Common myeloid progenitor, CD34-positive (primary cell): ENCODE results near the gene KANSL3.
A peak's percentile ranks its signal among the peaks of the same experiment; 100 is the strongest.

Source experiments
- CTCF ChIA-PET: fragments of 350-600 bp; sonication (Branson Sonifier 250); formaldehyde crosslinking; loops from one replicate; lab custom pipeline; 2021; ENCODE audit warnings: antibody characterized with exemption; lab: Charles Lee
- POLR2A ChIA-PET: fragments of 350-600 bp; sonication (Branson Sonifier 250); formaldehyde crosslinking; loops from one replicate; lab custom pipeline; 2021; ENCODE audit warnings: antibody characterized with exemption; lab: Charles Lee
- DNase-seq, 3 donors: peaks; one replicate each; pipeline versions ENCODE4 v3.0.0 to v3.0.0-alpha.2; 2013
- H3K27ac ChIP-seq, 2 experiments: 1 replicate in 1 of 2; 2 replicates in 1 of 2; pipeline ENCODE4 v1.7.0; 2013; ENCODE audit warnings: inconsistent platforms in 2 of 2, low read length in 2 of 2, mild to moderate bottlenecking in 2 of 2, low read depth in 1 of 2, moderate library complexity in 1 of 2; ENCODE audit not compliant: severe bottlenecking in 2 of 2, insufficient read depth in 1 of 2, poor library complexity in 1 of 2
- H3K27me3 ChIP-seq, 5 experiments: replicated peaks in 2 of 5; 1 replicate in 3 of 5; 2 replicates in 2 of 5; pipeline versions ENCODE4 v1.6.1 to v1.7.0; 2013; ENCODE audit warnings: low read length in 4 of 5, mild to moderate bottlenecking in 2 of 5, moderate library complexity in 2 of 5, inconsistent platforms in 1 of 5; ENCODE audit not compliant: insufficient read depth in 5 of 5, control insufficient read depth in 4 of 5
- H3K36me3 ChIP-seq, 4 experiments: 1 replicate in 2 of 4; 2 replicates in 2 of 4; pipeline versions ENCODE4 v1.6.1 to v1.7.0; 2013; ENCODE audit warnings: low read length in 3 of 4, control low read depth in 1 of 4, mild to moderate bottlenecking in 1 of 4; ENCODE audit not compliant: control insufficient read depth in 4 of 4, insufficient read depth in 4 of 4
- H3K4me1 ChIP-seq, 4 experiments: 1 replicate in 3 of 4; 2 replicates in 1 of 4; pipeline versions ENCODE4 v1.6.1 to v1.7.1; 2013; ENCODE audit warnings: low read length in 3 of 4, mild to moderate bottlenecking in 3 of 4, control low read depth in 1 of 4, inconsistent platforms in 1 of 4, moderate library complexity in 1 of 4; ENCODE audit not compliant: control insufficient read depth in 4 of 4, insufficient read depth in 4 of 4; ENCODE audit errors: control extremely low read depth in 1 of 4
- H3K4me3 ChIP-seq, 7 experiments: 1 replicate in 4 of 7; 2 replicates in 3 of 7; pipeline versions ENCODE4 v1.5.1 to v1.7.0; 2013; ENCODE audit warnings: mild to moderate bottlenecking in 7 of 7, low read length in 6 of 7, moderate library complexity in 6 of 7, inconsistent platforms in 2 of 7, low read depth in 2 of 7, control low read depth in 1 of 7; ENCODE audit not compliant: insufficient read depth in 4 of 7, control insufficient read depth in 1 of 7; ENCODE audit errors: extremely low read depth in 1 of 7
- H3K9me3 ChIP-seq, 5 experiments: 1 replicate in 4 of 5; 2 replicates in 1 of 5; pipeline versions ENCODE4 v1.6.1 to v1.7.1; 2013; ENCODE audit warnings: low read length in 4 of 5, mild to moderate bottlenecking in 2 of 5, inconsistent platforms in 1 of 5, low read depth in 1 of 5, moderate library complexity in 1 of 5; ENCODE audit not compliant: control insufficient read depth in 4 of 5, insufficient read depth in 2 of 5; ENCODE audit errors: control extremely low read depth in 1 of 5
- WGBS: methylation state at CpG from one replicate; pipeline ENCODE4 v1.1.5; 2013; ENCODE audit not compliant: insufficient coverage; 5-methylcytosine and 5-hydroxymethylcytosine counted together

Gene KANSL3

GRCh38 chr2:96623116-96623515 lies 15.0 kb downstream of the KANSL3 start:
- H3K9me3 ChIP-seq: no peaks in the 10 kb centered on the region
- no peaks in the 10 kb centered on the region for H3K27me3 ChIP-seq
- H3K36me3 ChIP-seq: peaks cover 10 to 33% (median 21%) of the 10 kb centered on the region in 4 experiments
- CTCF ChIA-PET: interaction anchor here (1.0 to 1.5 kb wide), 2 partner anchors 11 to 12 kb away, joined by 3 to 4 read pairs; no protein-coding TSS in a partner anchor
- H3K4me3 ChIP-seq: no peak overlapping the region
- H3K27ac ChIP-seq: no peak overlapping the region
- peaks cover 0 to 18% (median 2%) of the 10 kb centered on the region in 4 experiments for H3K4me1 ChIP-seq
- peak in 2 of 3 donors; percentile 33 to 46 for DNase-seq
- POLR2A ChIA-PET: interaction anchor here (1.0 kb wide), 1 partner anchor 15 kb away, joined by 3 read pairs; the partner anchor contains the start of gene KANSL3
- WGBS: 83% methylated on average over 2 of the region's 3 CpGs

- DNase-seq: no peak
- no peak overlapping the region for H3K27ac ChIP-seq
- no peaks in the 10 kb centered on the region for H3K9me3 ChIP-seq
- H3K27me3 ChIP-seq: no peaks in the 10 kb centered on the region
- no peak overlapping the region for H3K4me3 ChIP-seq
- 100% methylated on average over 3 of the region's 3 CpGs for WGBS
- POLR2A ChIA-PET: no interaction called here
- peaks cover 0 to 24% (median 8%) of the 10 kb centered on the region in 4 experiments for H3K4me1 ChIP-seq
- peaks cover 4 to 27% (median 17%) of the 10 kb centered on the region in 4 experiments for H3K36me3 ChIP-seq
- CTCF ChIA-PET: interaction anchor here (0.9 kb wide), 1 partner anchor 12 kb away, joined by 3 read pairs; no protein-coding TSS in a partner anchor
Measured at GRCh38 chr2:96622544-96622943, 15.6 kb downstream of the KANSL3 start.

DNA sequence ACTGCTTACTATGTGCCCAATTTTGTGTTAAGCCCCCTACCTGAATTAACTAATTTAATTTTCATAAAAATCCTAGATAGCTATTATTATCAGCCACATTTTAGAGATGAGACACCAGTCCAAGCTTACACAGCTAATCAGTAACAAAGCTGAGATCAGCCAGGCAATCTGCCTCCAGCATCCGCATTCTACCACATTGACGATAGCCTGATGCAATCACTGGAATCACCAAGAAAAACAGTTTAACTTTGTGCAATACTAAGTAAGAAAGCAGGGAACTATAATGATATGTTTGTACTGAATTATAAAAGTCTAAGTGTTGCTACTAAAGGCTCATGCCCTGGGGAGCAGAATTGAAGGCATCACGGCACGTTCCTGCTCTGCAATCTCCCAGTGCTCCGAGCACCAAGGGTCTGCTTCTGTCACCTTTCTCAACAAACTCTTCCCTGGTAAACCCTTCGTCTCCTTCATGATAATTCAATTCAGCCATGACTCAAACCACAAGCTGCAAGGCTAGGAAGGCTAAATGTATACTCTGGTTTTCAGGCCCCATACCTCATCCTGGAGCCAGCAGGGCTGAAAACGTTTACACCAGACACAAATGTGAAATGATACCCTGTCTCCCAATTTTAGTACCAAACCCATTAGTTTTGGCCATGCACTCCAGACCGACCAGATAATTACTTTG lies 19.4 kb downstream of the KANSL3 start:
- CTCF ChIA-PET: interaction anchor here (1.3 to 2.5 kb wide), 4 partner anchors 12 to 16 kb away, joined by 5 to 7 read pairs (median 6); no protein-coding TSS in a partner anchor
- Histone ChIP-seq H3K4me1 (peaks cover 5 to 38% (median 25%) of the 10 kb centered on the region in 4 experiments), H3K9me3 (no peaks in the 10 kb centered on the region), H3K36me3 (peaks cover 0 to 30% (median 12%) of the 10 kb centered on the region in 4 experiments), H3K4me3 (no peak overlapping the region), H3K27ac (peak overlapping the region; percentile 93 to 96), H3K27me3 (no peaks in the 10 kb centered on the region)
- peak in 1 of 3 donors; percentile 17 for DNase-seq
- POLR2A ChIA-PET: no interaction called here
- 91% methylated on average over 5 of the region's 8 CpGs for WGBS

GRCh38 chr2:96617012-96617411 lies 21.1 kb downstream of the KANSL3 start:
- Histone ChIP-seq H3K27ac (peak overlapping the region; percentile 93 to 96), H3K9me3 (no peaks in the 10 kb centered on the region), H3K4me1 (peaks cover 5 to 32% (median 25%) of the 10 kb centered on the region in 4 experiments), H3K27me3 (no peaks in the 10 kb centered on the region), H3K36me3 (peaks cover 7 to 46% (median 22%) of the 10 kb centered on the region in 4 experiments), H3K4me3 (peak overlapping the region in 4 of 7 experiments; percentile 5 to 74 (median 56))
- ChIA-PET POLR2A (interaction anchor here (0.6 to 1.5 kb wide), 5 partner anchors 9 to 93 kb away, joined by 3 to 6 read pairs (median 5); partner anchors contain the start of gene KANSL3), CTCF (interaction anchor here (1.0 to 1.4 kb wide), 2 partner anchors 10 to 89 kb away, joined by 3 to 5 read pairs; no protein-coding TSS in a partner anchor)
- DNase-seq: no peak
- WGBS: 50% methylated on average over 2 of the region's 4 CpGs

- Histone ChIP-seq H3K27ac (peak overlapping the region; percentile 93 to 96), H3K27me3 (no peaks in the 10 kb centered on the region), H3K4me3 (peak overlapping the region in 3 of 7 experiments; percentile 0 to 73 (median 38)), H3K9me3 (no peaks in the 10 kb centered on the region), H3K4me1 (peaks cover 5 to 32% (median 25%) of the 10 kb centered on the region in 4 experiments), H3K36me3 (peaks cover 7 to 49% (median 25%) of the 10 kb centered on the region in 4 experiments)
- ChIA-PET POLR2A (no interaction called here), CTCF (interaction anchor here (1.0 kb wide), 1 partner anchor 90 kb away, joined by 3 read pairs; no protein-coding TSS in a partner anchor)
- no peak for DNase-seq
- 75% methylated on average over 4 of the region's 6 CpGs for WGBS
Measured at GRCh38 chr2:96616535-96616934, 21.6 kb downstream of the KANSL3 start.

- ChIA-PET POLR2A (no interaction called here), CTCF (interaction anchor here (1.0 kb wide), 1 partner anchor 90 kb away, joined by 3 read pairs; no protein-coding TSS in a partner anchor)
- H3K27me3 ChIP-seq: no peaks in the 10 kb centered on the region
- 100% methylated on average over 1 of the region's 1 CpG for WGBS
- peaks cover 9 to 53% (median 30%) of the 10 kb centered on the region in 4 experiments for H3K36me3 ChIP-seq
- peaks cover 5 to 32% (median 25%) of the 10 kb centered on the region in 4 experiments for H3K4me1 ChIP-seq
- peak overlapping the region in 3 of 7 experiments; percentile 0 to 73 (median 38) for H3K4me3 ChIP-seq
- peak overlapping the region; percentile 93 to 96 for H3K27ac ChIP-seq
- DNase-seq: no peak
- no peaks in the 10 kb centered on the region for H3K9me3 ChIP-seq
Measured at GRCh38 chr2:96616128-96616527, 22.0 kb downstream of the KANSL3 start.
